G401.6 (cell line): ENCODE results near the gene PID1.

Source experiments
- FAIRE-seq: peaks from 2 replicates; lab custom pipeline; 2012; peaks lifted over from hg19 to GRCh38; lab: Jason Lieb, UNC

The PID1 gene

GRCh38 chr2:229261076-229261475 lies 10.0 kb downstream of the PID1 start:
- no peak for FAIRE-seq

- no peak for FAIRE-seq
These were observed 13.1 kb downstream of the PID1 start for GRCh38 chr2:229257985-229258384.

- FAIRE-seq, result no peak
These were observed 14.7 kb downstream of the PID1 start for GRCh38 chr2:229256376-229256775.

GRCh38 chr2:229254206-229254605 lies 16.9 kb downstream of the PID1 start:
- FAIRE-seq, result no peak

GRCh38 chr2:229252996-229253395 lies 18.1 kb downstream of the PID1 start:
- no peak for FAIRE-seq

GRCh38 chr2:229252280-229252679 lies 18.8 kb downstream of the PID1 start:
- no peak for FAIRE-seq

- no peak for FAIRE-seq
These were observed 21.6 kb downstream of the PID1 start for GRCh38 chr2:229249536-229249935.

- FAIRE-seq, result no peak
These were observed 24.8 kb downstream of the PID1 start for GRCh38 chr2:229246334-229246733.

GRCh38 chr2:229244975-229245374 lies 26.1 kb downstream of the PID1 start:
- FAIRE-seq, result no peak

- FAIRE-seq, result no peak
These were observed 27.1 kb downstream of the PID1 start for GRCh38 chr2:229243890-229244560.

GRCh38 chr2:229240984-229241491 lies 30.0 kb downstream of the PID1 start:
- no peak for FAIRE-seq

GRCh38 chr2:229239021-229239420 lies 32.1 kb downstream of the PID1 start:
- FAIRE-seq, result no peak

GRCh38 chr2:229237270-229237669 lies 33.8 kb downstream of the PID1 start:
- no peak for FAIRE-seq

GRCh38 chr2:229235131-229235914 lies 35.8 kb downstream of the PID1 start:
- no peak for FAIRE-seq

GRCh38 chr2:229231885-229232284 lies 39.2 kb downstream of the PID1 start:
- no peak for FAIRE-seq

- no peak for FAIRE-seq
These were observed 39.7 kb downstream of the PID1 start for GRCh38 chr2:229231328-229231868.

- no peak for FAIRE-seq
These were observed 40.2 kb downstream of the PID1 start for GRCh38 chr2:229230911-229231310.

- FAIRE-seq, result no peak
These were observed 40.8 kb downstream of the PID1 start for GRCh38 chr2:229230256-229230655.

- FAIRE-seq, result no peak
These were observed 44.7 kb downstream of the PID1 start for GRCh38 chr2:229226382-229226781.

GRCh38 chr2:229223107-229223506 lies 48.0 kb downstream of the PID1 start:
- FAIRE-seq, result no peak

GRCh38 chr2:229221641-229222040 lies 49.4 kb downstream of the PID1 start:
- FAIRE-seq, result no peak

- FAIRE-seq, result no peak
These were observed 50.8 kb downstream of the PID1 start for GRCh38 chr2:229220254-229220653.

- FAIRE-seq, result no peak
These were observed 52.7 kb downstream of the PID1 start for GRCh38 chr2:229218329-229218921.
